SKM-1 treated with dmso at 0.1 percent for 144 hours (cell line): Measurements from ENCODE around the gene OSBPL1A.
"Not testable (repeated sequence)": the region's sequence is repeated elsewhere in the genome, so short reads cannot be mapped to it uniquely, and the experiment has no call there.

Experiments
- DNase-seq: peaks from one replicate; lab custom pipeline; 2025; ENCODE audit not compliant: unreplicated experiment; lab: John Stamatoyannopoulos, UW

OSBPL1A gene

DNA sequence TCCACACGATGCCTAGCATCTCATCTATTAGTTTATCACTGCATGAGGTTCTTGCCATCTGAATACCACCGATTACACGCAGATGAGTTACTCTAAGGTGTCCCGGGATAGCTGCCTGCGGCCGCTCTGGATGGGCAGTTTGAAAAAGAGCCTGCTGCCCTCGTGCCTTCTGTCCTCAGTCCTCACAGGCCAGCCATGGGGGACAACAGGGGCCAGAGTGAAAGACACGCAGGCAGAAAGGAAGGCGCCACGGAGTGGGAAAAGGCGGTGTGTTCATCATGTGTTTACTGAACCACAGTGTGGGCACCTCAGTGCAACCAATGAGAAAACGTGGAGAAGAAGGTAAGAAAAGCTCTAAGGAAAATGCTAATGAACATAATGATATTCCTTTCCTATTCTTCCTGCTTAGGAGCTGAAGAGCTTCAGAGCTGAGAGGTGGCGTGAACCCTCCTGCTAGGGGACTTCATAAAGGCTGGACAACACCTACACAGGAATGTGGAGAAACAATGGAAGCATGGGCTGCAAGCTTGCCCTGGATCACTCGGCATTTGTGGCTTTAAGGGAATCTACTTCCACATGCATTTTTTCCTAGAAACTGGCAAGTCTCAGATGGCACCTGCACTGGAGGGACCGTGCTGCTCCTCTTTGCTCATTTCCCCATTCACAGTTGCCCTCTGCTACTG lies 207.8 kb downstream of the OSBPL1A start:
- DNase-seq = no peak

DNA sequence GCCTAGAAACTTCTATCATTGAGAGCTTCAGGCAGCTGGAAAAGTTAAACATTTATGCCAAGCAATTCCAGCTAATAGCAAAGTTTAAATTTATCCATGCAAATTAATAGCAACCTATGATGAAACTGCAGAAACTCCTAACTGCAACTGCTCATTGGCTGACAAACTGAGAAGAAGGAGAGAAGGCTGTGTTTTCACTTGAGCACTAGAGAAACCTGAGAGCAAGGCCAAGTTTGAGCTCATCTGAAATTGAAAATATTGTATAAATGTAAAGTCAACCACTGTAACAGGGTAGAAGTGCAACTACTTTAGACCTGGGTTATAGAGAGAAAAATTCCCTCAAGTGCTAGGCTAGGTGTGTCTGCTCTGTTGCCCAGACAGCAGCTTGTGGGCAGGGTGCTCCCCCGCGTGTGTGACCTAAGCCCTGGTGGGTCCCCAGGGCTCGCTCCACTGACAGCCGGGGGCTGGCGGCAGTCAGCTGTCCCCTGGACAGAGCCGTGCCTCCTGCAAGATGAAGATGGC lies 208.6 kb downstream of the OSBPL1A start:
- DNase-seq = no peak

DNA sequence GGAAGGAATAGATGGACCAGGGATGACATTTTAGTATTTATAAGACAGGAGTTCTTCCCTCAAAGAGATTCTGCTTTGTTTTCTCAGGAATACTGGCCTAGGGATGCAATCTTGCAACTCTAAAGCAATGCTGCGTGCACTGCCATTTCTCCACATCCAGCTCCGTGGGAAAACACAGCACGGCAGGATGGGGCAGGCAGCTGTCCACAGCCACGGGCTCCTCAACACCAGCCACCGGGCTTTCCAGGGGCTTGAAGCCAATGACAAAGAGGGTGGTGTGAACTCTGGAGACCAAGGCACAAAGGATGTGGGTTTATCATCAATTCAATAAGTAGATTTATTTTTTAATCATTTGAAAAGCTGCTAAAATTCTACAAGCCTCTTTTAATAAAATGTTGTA lies 209.5 kb downstream of the OSBPL1A start:
- no peak for DNase-seq

DNA sequence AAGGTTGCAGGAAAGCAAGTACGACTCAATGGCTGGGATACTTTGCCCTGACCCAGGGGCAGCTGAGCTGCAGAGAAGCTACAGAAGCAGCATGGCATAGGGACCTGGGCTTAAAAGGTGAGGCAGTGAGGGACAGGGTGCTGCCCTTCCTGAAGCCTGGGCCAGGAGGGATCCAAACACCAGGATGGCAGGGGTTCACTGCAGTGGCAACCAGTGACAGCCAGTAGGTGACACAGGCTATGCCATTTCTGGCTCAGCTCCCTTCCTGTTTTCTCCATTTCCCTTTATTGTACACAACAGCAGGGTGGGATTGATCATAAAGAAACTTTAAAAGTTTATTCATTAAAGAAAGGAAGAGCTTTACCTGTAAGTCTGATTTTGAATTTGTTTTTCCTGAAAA lies 209.9 kb downstream of the OSBPL1A start:
- DNase-seq = no peak

DNA sequence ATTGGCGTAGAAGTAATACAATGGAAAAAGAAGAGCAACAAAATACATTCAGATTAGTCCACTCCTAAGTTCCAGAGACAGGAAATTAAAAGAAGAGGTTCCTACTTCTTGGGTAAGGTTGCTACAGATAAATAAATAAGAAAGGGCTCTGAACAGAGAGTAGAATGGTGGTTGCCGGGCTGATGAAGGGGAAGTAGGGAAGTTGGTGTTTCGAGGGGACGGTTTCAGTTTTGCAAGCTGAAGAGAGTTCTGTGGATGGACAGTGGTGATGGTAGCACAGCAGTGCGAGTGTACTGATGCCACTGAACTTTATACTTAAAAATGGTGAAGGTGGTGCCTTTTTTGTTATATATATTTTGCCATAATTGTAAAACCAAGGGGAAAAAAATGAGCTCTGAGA lies 210.6 kb downstream of the OSBPL1A start:
- no peak for DNase-seq

DNA sequence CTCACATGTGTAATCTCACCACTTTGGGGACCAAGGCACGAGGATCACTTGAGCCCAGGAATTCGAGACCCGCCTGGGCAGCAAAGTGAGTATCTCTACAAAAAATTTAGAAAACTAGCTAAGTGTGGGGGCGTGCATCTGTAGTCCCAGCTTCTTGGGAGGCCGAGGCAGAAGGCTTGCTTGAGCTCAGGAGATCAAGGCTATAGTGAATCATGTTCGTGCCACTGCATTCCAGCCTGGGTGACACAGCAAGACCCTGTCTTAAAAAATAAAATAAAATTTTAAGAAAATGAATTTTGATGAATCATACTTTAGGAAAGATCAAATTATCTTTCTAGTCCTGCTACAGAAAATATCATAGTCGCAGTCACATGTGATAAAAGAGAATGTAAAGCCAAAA lies 211.8 kb downstream of the OSBPL1A start:
- DNase-seq = no peak

DNA sequence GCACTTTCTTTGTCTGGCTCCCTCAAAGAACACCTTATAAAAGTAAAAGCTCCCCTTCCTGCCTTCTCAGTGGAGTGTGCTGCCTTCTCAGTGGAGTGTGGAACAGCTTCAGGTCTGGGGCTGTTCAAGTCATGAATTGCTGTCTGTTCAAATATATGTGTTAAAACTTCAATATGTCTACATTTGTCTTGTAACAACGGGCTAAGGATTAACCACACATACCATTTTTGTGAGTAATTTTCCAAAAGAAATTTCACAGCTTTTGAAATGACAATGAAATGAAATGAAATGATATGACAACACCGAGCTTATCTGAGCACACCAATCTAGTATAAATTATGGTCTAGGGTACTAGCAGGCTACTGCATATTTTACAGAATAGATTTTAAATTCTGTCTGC lies 215.8 kb downstream of the OSBPL1A start:
- DNase-seq = no peak

DNA sequence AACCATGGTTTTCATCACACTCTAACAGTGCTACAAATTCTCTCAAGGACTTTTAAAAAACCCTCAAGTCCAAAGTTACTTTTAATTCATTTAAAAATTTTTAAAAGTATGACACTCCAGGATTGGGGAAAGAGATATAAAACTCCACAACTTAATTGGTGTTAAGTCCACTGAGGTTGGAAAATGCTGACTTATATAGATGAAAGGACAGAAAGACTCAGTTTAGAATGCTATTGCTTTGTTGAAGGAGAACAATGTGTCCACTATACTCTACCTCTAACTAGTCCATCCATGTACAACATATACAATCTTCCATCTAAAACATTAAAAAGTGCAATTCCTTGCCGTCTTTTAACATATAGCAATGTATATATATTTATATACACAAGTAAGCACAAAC lies 217.6 kb downstream of the OSBPL1A start:
- no peak for DNase-seq

DNA sequence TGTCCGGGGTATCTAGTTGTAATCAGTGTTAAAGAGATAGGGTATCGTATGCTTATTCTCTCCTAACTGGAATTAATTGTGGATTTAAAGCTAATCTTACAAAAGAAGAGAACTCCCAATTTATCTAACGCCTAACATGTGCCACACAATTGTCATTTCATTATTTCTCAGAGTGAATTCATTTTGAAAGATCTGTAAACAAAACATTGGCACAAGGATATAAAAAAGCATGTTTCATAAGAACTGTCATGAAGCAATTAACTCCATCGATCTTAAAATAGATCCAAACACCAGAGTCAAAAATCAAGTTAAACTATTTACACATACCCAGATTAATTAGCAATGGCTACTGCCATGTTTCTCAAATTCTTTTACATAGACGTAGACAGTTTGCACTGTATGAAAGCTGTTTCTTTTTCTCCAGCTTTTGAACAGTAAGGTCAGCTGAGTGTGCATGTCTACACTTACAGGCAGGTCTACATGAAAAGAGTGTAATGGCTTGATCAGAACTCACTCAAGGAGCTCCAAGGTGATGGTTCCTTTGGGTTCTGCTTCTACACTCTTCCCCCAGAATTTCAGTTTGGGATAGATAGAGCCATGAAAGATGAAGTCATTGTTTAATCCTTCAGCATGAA lies 220.0 kb downstream of the OSBPL1A start:
- DNase-seq = no peak

DNA sequence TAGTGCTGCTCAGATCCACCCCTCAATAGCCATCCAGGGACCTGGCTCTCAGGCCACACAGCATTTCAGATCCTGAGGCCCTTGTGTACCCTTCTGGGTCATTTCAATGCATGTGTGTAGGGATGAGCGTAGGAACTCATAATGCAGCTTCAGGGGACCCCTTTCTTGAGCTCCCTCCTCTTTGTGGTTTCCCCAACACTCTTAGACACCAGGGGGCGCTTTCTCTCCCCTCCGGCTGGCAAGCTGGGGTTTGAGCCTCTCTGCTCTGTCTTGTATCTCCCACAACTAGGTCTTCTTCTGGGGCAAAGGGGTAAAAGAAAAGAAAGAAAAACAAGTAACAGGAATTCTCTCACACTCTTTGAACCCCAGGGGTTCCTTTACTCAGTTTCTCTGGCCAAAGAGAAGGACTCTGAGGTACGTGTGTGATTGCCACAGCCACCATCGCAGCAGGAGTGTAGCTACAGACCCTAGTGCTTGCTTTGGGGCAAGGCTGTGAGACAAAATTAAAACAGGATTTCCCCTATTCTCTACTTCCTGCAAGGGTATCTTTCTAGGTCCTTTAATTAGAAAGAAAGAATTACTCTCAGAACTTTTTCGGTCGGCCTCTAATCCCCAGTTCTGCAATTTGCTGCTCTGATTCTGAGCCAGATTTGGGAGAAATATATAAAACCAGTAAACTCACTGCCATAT lies 220.8 kb downstream of the OSBPL1A start:
- peak; percentile 20 for DNase-seq

DNA sequence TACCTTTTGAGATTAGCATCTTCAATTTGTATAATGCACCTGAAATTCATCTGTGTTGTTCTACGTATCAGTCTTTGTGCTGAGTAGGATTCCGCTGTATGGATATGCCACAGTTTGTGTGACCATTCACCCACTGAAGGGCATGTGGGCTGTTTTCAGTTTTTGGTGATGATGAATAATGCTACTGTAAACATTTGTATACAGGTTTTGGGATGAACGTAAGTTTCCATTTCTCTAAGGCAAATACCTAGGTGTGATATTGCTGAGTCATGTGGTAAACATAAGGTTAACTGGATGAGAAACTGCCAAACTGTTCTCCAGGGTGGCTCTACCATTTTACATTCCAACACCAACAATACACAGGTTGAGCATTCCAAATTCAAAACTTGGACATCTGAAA lies 223.6 kb downstream of the OSBPL1A start:
- no peak for DNase-seq

DNA sequence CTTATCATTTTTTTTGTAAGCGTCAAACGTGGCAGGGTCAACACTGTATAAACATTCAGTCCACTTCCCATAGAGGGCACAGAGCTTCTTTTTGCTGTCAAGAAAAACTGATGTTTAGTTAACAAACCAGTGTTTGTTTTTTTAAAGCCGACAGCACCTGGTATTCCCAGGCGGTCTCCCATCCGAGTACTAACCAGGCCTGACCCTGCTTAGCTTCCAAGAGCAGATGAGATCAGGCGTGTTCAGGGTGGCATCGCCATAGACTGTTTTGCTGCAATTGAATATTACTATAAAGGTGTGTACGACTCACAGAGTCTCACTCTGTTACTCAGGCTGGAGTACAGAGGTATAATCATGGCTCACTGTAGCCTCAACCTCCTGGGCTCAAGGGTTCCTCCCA lies 227.3 kb downstream of the OSBPL1A start:
- DNase-seq = no peak

DNA sequence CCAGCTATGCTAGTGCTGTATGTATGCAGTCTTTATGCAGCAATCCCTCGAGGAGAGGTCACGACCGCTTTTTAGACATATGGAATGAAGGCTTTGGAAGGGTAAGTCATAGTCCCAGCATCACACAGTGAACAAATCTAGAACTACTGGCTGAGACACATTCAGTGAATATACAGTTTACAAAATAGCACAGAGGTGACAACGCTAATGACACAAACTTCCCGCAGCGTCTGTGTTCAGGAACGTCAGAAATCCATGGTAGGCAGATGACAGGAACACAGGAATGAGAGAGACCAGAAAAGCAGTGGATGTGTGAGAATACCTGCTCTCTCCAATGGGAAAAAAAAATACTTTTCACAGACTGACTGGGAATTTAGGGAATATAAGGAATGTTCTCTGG lies 229.1 kb downstream of the OSBPL1A start:
- DNase-seq = no peak

DNA sequence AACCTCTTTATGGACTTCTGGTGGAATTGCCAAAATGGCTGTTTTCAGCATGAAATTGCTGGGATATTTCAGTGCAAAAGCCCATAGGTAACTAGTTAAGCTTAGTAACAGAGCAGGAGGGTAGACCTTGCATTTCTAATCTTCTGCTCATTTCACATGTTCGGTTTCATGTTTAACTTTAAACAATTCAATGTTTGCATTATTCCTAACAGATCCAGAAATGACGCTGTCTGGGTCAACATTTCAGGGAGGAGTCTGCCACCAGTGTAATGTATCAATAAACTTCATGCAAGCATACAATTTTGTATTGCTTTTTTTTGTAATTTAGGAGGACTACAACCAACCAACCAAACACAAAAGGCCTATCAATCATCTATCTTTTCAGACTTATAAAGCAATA lies 236.3 kb downstream of the OSBPL1A start:
- DNase-seq = no peak

DNA sequence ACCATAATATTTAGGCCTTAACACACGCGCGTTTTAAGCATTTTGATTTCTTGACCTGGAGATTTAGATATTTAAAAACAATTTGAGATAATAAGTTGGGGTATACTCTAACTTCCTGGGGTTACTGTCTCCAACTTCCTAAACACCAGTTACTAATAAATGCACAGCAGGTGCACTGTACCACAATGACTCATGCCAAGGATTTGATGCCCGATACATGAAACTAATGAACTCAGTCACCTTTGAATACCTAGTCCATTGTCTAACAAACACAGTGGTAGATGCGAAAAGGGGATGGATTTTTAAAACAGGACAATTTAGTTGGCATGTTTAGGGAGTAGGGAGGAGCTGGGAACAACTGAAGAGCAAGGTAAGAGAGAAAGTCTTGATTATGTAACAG lies 237.5 kb downstream of the OSBPL1A start:
- DNase-seq = no peak

DNA sequence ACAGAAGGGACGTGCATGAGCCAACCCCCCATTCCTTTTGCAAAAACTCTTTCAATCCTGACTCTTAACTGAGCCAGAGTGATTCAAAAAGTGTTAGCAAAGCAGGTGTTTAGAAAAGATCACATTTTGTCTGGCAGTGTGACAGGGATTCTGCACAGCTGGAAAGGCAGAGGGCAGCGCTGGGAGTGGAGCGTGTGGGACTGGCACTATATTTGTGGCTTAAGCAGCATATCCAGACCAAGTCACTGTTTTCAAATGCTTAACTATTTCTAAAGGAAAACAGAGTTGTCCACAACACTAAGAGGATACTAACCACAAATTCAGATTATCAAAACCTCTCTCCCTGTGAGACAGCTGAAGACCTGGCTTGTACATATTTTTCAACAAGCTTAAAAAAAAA lies 239.8 kb downstream of the OSBPL1A start:
- DNase-seq = no peak

DNA sequence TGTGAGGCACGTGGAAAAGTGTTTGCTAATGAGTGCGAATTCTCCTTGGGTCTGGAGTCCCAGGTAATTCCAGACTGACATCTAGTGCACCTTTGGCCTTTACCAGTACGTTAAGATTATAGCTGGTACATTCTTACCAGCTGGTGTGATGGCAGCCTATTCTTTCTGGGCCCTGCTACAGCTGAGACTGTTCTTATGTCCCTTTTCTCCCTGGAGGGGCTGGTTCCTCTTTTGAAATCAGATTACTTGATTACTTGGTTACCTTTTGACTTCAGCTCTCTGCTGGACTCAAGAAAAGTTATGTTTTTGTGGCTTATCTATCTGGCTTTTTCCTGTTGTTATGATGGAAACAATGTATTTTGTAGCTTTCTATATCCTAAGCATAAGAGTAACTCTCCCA lies 244.2 kb downstream of the OSBPL1A start:
- no peak for DNase-seq

DNA sequence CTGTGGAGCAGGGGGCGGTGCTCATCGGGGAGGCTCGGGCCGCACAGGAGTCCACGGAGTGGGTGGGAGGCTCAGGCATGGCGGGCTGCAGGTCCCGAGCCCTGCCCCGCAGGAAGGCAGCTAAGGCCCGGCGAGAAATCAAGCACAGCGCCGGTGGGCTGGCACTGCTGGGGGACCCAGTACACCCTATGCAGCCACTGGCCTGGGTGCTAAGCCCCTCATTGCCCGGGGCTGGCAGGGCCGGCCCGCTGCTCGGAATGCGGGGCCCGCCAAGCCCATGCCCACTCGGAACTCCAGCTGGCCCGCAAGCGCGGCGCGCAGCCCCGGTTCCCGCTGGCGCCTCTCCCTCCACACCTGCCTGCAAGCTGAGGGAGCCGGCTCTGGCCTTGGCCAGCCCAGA lies 248.0 kb downstream of the OSBPL1A start:
- DNase-seq = not testable (repeated sequence)

DNA sequence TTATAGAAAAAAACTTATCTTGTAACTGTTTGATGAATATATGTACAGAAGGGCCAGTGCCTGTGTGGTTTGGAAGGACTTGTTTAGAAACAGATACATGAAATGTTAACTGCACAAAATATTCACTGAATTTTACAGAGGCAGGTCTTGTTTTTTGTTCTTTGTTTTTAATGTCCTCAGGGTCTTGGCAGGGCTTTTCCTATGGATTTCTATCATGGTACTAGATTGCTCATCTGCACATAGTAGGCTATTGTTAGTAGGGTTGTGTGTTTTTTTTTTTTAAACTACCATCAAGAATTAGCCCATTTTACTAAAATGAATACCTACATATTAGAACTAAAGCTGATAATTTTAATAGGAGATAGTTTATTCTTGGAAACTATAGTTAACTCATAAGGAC lies 255.2 kb downstream of the OSBPL1A start:
- DNase-seq = no peak

DNA sequence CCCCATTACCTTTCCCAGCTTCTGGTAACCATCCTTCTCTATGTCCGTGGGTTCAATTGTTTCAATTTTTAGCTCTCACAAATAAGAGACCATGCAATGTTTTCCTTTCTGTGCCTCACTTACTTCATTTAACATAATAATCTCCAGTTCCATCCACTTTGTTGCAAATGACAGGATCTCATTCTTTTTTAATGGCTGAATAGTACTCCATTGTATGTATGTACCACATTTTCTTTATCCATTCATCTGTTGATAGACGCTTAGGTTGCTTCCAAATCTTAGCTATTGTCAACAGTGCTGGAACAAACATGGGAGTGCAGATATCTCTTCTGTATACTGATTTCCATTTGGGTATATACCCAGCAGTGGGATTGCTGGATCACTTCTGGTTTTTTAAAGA lies 256.9 kb downstream of the OSBPL1A start:
- no peak for DNase-seq

DNA sequence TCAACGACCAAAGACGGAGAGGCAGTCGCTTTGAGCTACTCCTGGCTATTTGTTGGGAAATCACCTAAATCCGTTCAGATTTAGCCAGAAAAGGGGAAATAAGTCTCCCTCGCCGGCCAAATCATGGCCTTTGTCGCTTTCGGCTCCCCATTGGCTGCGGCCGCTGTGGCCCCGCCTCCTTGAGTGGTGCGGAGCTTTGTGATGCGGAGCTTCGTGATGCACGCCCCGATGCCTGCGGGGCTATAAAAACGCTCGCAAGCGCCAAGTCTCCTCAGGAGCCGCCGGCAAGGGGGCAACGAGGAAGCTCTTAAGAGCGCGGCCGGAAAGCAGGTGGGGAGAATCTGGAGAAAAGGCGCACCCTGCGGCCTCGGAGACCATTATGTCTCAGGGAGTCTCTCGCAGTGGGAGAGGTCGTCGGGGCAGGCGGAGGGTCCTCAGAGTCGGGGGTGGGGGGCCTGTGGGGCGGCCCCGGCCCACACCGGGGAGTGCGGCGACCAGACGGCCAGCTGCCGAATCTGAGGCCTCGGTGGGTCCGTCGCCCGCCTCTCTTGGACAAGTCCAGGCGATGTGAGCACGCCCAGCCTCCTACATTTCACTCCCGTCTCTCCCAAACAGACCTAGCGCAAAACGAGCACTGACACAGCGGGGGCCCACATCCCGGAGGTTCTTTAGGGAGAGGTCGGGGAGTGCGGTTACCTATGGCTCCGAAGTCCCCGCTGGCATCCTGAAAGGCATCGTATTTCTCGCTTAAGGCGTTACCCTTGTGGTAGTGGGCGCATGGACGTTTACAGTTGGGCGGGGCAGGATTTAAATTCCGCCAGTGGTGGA lies 258.6 kb downstream of the OSBPL1A start, which contains the start of gene CABYR:
CABYR (plus strand) TSS at position 274 of the 828 bp plus-strand sequence. CDS start 4,053 bp downstream, outside the sequence.
- peak; percentile 25 for DNase-seq
